Activated CD8-positive, alpha-beta memory T cell treated with anti-CD3 and anti-CD28 coated beads, Interleukin-2, amount 50 U/mL, for 1 hour (primary cell): ENCODE measurements around the gene SLC9A8.
"Not testable (repeated sequence)": the region's sequence is repeated elsewhere in the genome, so short reads cannot be mapped to it uniquely, and the experiment has no call there.

Experiments
- DNase-seq: peaks from one replicate; pipeline ENCODE4 v3.0.0-alpha.2; 2020; ENCODE audit errors: extremely low read depth

The SLC9A8 gene

DNA sequence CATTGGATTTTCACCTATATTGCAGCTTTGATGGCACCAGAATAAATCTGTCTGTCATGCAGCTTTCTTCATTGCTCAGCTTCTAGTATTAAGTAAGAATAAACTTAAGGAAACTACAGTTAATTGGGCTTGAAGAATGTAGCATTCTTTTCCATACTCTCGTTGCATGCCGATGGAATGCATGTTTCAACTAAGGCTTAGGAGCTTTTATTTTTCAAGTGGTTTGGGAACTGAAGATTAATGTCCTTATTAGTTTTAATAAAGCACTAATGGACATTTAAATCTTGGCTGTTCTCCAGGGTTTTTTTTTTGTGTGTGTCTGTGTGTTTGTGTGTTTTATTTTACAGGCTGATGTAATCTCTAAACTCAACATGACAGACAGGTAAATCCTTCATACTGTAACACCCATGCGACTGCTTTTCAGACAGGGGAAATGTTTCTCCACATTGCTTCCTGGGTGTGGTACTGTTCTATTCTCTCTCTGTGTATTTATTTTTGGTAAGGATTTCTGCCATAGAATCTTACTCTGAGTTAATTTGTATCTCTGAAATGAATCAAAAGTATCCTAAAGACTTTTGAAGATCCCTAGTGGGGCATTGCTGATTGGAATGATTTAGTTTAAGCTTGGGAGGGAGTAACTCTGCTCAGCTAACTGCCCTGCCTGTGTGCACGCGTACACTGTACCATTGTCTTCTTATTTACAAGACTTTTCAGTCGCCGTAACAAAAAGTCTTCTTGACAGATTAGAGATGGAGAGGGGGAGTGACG is 38.0 kb downstream of the SLC9A8 start:
- no peak for DNase-seq

DNA sequence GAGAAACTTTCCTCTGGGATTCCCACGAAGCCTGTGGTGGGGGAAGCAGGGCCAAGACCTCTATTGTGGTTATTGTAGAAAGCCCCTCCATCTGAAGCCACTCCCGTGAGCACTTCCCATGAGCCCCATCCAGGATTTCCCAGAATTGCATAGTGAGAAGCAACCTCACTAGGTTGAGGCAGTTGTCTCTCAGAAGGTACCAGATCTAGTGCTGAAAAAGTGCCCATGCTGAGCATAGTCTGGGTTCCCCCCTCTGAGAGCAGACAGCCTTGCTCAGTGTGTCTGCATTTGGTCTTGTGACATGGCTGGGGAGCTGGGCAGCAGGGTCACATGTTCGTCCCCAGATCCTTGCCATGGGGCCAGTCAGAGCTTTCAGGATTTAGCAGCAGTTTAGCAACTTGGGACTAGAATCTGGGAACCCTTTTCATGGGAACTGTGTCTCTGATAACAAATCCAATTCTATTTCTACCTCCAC is 38.6 kb downstream of the SLC9A8 start:
- no peak for DNase-seq

DNA sequence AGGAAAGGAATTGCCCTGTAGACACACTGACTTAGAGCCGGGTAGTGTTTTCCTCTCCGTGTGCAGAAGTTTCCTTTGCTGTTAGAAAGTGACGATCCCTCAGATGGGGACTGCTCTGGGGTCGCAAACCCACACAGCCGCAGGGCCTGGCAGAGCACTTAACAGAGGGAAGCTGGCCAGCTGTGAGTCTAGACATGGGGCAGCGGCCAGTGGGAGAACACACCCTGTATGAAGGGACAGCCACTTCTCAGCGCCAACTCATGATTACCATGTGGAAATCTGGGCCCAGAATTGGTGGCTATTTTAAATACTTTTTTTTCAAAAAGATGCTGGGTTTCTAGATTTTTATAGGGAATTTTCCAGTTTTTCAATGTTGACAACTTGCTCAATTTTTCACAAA is 39.4 kb downstream of the SLC9A8 start:
- DNase-seq: no peak

DNA sequence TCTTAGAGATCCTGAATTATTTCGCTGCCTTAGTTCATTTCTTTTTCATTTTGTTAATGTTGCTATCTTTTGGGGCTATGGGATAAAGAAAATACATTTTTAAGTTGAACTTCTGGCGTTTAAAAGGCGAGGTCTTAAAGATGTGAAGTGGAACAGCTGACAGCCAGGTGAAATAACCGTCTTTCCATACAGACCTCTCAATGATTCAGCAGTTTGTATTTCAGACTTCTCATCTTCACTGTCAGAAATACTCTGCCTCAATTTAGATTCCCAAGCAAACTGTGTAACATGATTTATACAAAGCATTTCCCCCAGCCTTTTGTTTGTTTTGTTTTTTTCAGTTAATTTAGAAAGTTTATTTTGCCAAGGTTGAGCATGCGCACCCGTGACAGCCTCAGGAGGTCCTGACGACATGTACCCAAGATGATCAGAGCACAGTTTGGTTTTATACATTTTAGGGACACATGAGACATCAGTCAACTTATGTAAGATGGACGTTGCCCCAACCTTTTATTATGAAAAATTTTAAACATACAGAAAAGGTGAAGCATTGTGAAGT is 40.0 kb downstream of the SLC9A8 start:
- DNase-seq: no peak

DNA sequence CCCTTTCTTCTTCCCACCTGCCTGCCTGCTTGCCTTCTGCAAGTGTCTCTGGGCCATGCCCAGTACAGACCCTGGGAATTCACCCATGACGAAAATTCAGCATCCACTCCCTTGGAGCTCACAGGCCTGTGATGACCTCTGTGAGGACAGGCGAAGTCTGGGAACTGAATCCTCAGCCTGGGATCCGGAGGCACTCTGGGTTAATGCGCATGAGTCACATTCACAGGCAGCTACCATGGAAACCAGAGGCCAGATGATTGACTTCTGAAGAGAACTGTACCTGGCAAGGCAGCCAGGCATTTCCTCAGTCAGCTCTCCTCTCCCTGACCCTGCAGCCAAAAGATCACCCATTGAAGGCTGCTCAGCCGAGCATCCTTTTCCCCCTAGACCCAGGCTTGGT is 41.0 kb downstream of the SLC9A8 start:
- no peak for DNase-seq

DNA sequence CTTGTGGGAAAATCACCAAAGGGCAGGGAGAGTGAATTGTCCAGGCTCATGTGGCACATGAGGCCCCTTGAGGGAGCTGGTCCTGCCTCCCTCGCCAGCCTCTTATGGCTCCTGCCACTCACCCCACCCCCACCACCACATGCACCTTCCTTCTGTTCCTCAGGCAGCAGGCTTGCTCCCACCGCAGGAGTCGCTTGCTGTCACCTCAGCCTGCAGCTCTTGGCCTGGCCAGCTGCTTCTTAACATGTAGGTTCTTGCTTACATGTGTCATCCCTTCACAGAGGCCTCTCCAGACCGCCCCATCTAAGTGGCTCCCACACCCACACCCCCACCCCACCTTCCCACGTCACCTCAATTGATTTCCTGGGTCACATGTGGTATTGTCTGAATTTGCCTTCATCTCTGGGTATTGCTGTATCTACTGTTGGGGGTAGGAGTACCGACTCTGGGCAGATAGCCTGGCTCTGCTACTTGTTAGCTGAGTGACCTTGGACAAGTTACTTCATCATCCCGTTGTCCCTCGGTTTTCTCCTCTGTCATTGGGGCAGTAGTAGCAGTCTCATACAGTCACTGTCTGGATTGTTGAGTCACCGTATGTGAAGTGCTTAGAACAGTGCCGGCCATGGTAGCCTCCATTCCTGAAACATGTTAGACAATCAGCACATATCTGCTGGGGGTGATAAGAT is 41.7 kb downstream of the SLC9A8 start:
- no peak for DNase-seq

DNA sequence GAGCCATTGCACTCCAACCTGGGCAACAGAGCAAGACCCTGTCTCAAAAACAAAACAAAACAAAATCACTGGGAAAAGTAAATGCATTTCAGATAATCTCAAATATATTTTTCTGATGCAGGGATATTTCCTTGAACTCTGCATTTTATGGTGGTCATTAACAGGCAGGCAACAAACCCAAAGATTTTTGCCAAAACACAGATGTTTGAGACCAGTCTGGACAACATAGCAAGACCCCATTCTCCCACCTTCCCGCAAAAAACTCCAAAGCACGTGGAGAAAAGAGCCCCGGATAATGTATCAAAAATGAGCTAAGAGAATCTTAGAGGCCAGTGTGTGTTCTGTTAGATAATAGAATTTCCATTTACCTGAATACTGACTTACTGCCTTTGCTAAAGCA is 44.3 kb downstream of the SLC9A8 start:
- no peak for DNase-seq

DNA sequence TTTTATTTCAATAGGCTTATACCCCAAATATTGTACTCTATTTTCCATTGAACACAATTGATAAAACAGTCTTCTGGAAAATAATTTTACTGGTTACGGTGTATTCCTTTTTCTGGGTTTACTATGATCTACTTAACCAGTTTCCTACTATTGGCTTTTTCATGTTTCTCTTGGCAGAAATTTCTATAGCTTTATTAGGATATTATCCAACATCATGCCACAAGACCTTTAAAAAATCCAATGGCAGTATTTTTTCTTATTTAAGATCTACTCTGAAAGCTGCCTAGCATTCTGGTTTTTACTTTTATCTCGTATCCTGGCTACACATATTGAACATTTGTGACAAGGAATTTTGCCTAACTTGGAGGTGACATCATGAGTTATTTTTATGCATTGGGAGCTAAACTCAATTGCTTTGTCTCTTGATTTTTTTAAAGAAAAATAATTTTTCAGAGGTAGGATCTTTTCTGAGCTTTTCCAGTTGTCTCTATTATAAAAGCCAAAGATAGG is 45.5 kb downstream of the SLC9A8 start:
- DNase-seq: no peak

DNA sequence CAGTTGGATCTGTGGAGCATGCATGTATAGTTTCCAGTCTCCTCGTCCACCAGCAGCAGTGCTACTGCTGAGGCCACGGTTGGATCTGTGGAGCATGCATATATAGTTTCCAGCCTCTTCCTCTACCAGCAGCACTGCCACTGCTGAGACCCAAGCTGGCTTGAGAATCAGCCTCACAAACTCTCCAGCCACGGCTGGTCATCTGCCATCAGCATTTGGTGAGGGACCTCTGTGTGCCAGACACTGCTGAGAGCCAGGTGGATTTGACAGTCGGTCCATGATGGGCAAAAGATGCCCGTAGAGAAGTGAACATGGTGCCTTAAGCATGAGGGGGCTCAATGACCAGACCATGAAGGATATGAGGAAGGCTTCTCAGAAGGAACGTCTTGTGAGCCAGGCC is 46.4 kb downstream of the SLC9A8 start:
- DNase-seq: no peak

DNA sequence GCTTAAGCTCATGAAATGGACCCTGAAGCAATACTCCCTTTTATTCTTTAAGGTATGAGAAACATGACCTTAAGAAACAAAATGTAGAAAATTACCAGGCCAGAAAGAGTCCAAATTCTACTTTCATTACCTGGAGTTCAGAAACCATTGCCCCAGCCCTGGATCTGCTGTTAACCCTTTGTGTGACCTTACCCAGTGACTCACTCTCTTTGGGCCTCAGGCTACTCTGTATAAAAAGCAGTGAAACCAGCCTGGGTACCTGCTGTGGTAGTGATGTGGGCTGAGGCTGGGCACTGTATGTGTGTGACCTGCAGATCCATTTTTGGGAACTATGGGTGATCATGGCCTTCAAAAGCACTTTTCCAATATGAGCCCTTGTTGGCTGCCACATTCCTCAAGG is 47.2 kb downstream of the SLC9A8 start:
- no peak for DNase-seq

DNA sequence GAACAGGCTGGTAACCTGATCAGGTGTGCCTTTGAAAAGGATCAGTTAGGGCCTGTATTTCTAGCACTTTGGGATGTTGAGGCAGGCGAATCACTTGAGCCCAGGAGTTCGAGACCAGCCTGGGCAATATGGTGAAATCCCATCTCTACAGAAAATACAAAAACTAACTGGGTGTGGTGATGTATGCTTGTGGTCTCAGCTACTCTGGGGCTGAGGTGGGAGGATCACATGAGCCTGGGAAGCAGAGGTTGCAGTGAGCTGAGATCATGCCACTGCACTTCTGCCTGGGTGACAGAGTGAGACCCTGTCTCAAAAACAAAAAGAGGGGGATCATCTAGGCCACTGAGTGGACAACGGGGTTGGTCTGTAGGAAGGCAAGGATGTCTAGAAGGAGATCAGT is 48.6 kb downstream of the SLC9A8 start:
- not testable (repeated sequence) for DNase-seq

DNA sequence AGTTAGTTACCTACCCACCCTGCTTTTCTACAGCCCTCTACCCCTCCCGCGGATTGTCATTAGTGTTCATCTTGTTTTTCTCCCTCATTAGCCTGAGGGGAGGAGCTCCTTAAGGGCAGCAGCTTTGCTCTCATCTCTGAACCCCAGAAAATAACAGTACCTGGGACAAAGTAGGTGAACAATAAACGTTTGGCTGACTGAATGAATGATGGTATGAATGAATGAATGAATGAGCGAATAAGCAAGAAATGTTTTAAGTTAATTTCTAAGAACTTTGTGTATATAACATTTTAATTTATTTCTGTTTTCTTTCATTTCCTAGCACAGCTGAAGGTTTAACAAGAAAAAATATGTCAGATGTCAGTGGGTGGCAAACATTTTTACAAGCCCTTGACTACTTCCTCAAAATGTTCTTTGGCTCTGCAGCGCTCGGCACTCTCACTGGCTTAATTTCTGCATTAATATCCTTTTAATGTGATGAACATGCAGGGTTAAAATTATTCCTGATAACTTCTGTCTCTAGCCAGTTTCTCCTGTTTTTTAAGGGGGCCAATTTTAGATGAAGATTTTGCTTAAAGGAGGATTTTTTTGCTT is 50.1 kb downstream of the SLC9A8 start:
- no peak for DNase-seq

DNA sequence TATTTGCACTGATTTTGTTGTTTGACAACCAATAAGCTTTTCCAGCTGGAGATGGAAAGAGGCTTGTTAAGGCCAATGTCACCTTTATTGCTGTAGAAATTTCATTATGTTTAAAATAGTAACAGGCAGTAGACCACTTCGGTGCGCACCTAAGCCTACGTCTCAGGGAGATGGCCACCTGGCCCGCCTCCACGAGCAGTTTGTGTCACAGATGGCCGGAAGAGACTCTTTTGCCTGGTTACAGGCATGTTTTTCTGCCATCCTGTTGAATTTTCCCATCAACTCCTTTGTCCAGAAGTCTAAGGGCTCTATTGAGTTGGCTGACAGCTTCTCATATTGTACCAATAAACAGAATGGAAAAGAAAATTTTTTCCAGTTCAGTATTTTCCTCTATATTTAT is 51.0 kb downstream of the SLC9A8 start:
- DNase-seq: no peak

DNA sequence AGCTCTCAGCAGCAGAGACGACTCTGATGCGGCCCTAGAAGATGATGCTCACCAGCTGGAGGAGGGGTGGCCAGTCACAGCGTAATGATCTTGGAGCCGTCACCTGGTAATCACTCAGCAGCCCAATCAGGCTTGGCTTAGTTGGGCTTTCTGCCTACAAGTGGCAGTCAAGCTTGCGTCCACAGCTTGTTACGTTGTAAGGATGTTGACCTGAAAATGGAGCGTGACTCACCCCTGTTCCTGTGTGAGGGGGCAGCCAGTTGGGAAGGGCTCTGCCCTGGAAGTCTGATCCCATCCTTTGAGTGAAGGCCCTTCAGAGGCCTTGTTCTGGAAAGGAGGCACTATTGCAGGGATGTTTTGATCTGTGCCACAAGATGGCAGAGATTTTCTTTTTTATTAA is 52.9 kb downstream of the SLC9A8 start:
- no peak for DNase-seq

DNA sequence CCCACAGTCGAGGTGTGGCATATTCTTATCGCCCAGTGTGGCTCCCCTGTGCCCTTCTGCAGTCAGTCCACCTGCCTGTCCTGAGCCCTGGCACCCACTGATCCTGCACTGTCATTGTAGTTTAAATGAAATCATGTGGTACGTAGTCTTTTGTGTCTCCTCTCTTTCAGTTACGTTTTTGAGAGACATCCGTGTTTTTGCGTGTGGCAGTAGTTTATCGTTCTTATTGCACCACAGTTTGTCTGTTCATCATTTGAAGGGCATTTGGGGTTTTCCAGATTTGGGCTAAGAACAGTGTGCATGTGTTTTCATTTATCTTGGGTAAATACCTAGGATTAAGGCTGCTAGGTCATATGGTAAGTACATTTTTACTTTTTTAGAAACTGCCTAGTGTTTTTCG is 53.4 kb downstream of the SLC9A8 start:
- DNase-seq: no peak

DNA sequence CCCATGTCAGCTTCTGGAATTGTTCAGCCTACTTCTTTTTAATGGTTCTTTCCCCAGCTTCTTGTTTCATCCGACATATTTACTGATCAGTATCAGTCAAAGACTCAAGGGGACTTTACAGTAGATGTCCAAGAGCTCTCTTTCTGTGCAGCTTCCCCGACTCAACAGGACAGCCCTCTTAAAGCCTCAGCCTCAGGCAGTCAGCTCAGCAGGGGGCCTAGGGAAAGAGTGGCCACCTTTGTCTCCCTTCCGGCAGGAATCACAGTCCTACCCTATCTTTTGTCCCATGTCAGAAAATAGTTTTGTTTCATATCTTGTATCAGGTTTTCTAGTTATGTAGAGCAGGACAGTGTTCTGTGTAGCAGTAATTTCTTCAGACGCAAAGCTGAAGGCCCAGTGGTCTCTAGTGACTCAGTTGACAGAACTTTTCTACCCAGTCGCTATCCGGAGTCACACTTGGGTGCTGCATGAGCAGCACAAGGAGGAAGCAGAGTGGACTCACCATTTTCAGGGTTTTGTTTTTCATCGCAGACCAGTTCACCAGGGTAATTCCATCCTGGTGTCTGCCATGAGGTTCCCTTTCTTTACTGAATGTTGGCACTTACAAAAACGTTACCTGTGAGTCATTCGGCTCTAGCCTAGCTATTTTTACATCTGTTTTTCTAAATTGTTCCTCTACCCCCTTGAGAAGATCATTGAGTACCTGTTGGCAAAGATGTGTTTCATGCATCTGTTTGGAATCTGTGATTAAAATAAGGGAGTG is 55.0 kb downstream of the SLC9A8 start:
- no peak for DNase-seq

DNA sequence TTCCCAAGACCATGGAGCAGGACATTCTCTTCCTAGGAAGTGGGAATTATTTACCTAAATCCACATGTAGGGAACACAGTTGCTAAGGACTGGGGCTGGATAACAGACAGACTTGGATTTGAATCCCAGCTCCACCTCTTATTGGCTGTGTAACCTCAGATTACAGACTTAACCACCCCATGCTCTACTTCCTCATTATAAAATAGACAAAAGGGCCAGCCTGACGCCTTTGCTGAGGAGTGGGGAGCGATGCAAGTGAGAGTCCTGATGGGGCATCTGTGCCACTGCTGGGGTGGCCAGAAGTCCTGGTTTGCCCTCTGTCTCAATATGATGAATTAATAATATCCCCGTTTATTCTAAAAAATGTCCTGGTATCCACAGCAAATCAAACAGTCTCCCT is 55.9 kb downstream of the SLC9A8 start:
- no peak for DNase-seq

DNA sequence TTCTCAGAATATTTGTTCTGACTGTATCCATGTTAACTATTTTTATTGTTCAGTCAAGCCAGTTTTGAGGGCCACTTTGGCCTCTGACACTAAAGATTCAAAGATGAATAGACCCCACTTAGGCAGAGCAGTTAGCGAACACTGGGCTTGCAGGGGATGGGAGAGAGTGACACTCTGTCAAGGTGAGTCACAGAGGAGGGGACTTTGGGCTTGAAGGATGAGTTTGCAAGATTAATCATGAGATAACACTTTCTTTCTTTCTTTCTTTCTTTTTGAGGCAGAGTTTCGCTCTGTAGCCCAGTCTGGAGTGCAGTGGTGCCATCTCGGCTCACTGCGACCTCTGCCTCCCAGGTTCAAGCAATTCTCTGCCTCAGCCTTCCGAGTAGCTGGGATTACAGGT is 56.3 kb downstream of the SLC9A8 start:
- DNase-seq: no peak

DNA sequence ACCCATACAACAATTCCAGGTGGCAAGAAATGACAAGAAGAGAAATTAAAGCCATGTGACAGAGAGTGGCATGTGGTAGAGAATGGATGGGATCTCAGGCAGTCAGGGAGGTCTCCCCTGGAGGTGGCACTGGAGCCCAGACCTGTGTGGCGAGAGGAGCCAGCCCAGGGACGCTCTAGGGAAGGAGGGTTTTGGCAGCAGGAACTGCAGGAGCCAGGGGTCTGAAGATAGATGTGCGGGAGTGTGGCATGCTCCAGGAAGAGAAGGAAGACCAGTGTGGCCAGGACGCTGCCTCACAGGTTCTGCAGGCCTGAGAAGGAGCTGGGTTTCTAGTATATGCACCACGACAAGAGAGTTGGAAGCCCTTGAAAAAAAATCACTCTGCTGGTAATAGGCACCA is 57.6 kb downstream of the SLC9A8 start:
- DNase-seq: no peak

DNA sequence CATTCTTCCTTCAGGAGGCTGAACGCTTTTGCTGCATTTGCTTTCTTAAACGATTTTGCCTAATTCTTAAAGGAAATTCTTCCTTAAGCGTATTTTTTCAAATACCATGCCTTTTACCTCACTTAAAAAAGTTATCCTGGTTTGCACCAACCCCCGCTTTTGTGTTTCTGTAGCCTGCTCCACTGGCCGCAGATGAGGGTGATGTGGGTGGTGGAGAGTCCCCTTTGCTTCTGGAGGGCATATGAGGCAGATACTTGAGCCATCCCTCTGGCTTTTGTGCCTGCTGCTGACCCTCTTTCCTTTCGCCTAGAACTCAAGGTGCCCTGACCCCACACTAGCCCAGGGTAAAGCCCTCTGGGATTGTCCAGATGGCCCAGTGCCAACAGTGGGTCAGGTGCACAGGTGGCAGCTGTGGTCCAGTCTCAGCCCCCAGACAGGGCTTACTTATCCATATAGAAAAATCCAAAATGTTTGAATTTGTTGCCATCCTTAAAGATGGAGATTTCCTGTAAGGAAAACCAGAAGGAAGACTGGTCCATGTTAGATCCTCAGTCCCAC is 58.8 kb downstream of the SLC9A8 start:
- no peak for DNase-seq

DNA sequence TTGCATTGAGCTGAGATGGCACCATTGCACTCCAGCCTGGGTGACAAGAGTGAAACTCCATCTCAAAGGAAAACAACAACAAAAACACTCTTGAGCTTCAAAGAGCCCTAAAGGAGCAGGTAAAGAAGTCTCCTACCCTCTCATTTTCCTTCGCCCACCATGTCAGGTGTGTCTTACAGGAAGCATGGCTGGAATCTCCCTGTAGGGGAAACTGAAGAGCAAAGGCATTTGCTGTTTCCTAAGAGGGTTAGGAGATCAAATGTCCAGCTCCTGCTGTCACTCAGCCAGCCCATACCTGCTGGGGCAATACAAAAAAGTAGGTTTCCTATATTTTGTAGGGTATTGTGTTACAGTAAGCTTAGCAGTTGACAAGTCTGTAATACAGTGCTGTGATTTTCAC is 59.4 kb downstream of the SLC9A8 start:
- DNase-seq: no peak

DNA sequence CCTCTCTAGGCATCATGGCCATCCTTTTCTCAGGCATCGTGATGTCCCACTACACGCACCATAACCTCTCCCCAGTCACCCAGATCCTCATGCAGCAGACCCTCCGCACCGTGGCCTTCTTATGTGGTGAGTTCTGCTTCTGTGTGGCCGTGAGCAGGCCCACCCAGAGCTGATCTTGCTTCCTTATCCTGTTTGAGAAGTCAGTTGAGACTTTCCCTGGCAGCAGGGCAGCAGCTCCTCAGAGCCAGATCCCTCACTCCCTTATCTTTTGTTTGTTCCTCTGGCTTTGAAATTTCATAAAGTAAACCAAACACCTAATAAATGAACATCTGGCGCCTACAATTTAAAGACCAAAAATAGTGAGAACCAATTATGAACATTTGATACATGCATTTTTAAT is 62.1 kb downstream of the SLC9A8 start:
- no peak for DNase-seq
